Fibroblast of mammary gland (primary cell): ENCODE data around the gene TKTL1.

Experiments used
- DNase-seq: peaks from one replicate; pipeline ENCODE4 v3.0.0-alpha.2; 2010; ENCODE audit warnings: low read depth
- H3K4me3 ChIP-seq: 2 replicates; pipeline ENCODE4 v1.5.1; 2011; ENCODE audit warnings: low read depth, mild to moderate bottlenecking, low read length, moderate library complexity; ENCODE audit not compliant: control insufficient read depth
- CTCF ChIP-seq: conservative IDR thresholded peaks from 2 replicates; pipeline ENCODE4 v1.5.1; 2011; ENCODE audit warnings: low read depth, low read length, inconsistent platforms; ENCODE audit not compliant: control insufficient read depth, insufficient read depth

TKTL1 gene

DNA sequence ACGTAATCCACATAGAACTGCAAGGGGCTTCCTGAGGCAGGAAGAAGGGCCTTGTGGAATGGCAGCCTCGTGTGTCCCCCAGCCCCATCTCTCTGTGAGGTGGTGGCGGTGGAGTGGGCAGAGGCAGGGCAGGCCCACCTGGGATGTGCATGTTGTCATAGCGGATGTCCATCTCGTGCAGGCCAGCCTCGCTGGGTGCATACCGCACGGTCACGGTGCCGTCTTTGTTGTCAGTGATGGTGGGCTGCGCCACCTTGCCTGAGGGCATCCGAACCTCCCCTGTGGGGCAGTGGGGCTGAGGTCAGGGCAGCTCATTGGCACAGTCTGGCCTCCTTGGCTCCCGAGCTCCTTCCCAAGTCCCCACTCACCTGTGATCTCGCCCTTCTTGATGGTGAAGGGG is 58.4 kb downstream of the TKTL1 start:
- H3K4me3 ChIP-seq: no peak overlapping the region

DNA sequence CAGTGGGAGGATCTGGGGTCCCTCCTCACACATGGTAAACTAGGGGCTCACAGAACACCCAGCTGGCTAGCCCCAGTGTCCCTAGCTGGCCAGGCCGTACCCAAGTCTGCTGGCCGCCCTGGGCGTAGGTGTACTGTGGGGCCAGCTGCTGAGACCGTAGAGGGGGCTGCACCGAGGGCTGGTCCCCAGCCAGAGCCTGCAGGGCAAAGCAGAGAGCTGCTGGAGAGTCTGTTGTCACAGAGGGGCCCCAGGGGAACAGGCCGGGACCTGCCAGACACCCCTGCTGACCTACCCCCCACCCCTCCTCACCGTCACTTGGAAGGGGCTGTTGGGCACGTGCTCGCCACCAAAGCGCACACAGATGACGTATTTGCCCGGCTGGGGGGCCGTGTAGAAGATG is 58.9 kb downstream of the TKTL1 start:
- TF ChIP-seq CTCF: no peak
- DNase-seq: no peak
- no peak overlapping the region for H3K4me3 ChIP-seq

More for the DNA sequence above, 58.4 kb downstream of the TKTL1 start:
- no peak for DNase-seq
- TF ChIP-seq CTCF: no peak

DNA sequence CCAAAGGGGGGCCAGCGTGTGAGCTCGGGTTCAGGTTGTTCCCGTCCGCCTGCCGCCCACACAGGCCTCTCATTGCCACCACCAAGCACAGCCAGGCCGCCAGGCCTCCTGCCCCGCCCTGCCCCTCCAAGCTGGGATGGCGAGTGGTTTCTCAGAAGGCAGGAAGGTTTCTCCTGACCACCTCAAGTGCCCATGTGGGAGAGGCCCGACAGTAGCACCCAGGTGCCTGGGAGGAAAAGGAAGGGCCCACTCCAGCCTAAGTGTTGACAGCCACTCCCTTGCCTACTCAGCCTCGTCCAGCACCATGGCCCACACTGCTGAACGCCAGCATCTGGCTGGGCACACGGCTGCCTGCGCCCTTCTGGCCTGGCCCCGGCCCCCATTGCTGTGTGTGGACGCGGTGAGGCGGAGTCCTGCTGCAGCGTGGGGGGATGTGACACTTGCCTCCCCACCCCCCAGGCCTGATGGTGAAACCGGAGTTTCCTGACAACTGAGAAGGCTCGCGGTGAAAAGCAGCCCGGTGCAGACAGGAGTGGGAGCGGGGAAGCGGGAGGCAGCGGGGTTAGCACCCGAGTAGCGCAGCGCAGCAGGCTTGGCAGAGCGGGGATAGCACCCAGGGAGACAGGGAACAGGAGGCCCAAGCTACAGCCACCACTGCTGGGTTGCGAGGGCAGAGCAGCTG is 59.6 kb downstream of the TKTL1 start:
- TF ChIP-seq CTCF: no peak
- no peak overlapping the region for H3K4me3 ChIP-seq
- no peak for DNase-seq

DNA sequence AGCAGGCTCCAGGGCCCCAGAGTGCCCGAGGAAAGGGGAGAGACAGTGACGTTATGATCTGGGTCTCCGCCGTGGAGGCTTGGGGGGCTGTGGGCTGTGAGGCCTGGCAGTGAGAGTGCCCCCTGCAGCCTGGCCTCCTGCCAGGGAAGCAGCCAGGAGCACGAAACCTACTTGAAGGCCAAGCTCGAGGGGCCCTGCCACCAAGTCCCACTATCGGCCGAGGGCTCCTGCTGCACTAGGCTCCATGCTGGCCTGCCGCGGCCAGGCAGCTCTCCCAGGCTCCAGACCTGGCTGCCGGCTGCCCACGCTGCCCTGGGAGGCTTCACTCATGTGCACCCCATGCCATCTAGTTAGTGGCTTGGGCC is 60.2 kb downstream of the TKTL1 start:
- DNase-seq: no peak
- H3K4me3 ChIP-seq: no peak overlapping the region

GRCh38 chrX:154356596-154356995 is 61.0 kb downstream of the TKTL1 start:
- TF ChIP-seq CTCF: no peak
- DNase-seq: no peak
- H3K4me3 ChIP-seq: no peak overlapping the region

More for the DNA sequence above, 60.2 kb downstream of the TKTL1 start:
- TF ChIP-seq CTCF: no peak

GRCh38 chrX:154357205-154357604 is 61.6 kb downstream of the TKTL1 start:
- TF ChIP-seq CTCF: no peak
- no peak overlapping the region for H3K4me3 ChIP-seq
- DNase-seq: no peak

- no peak overlapping the region for H3K4me3 ChIP-seq
- DNase-seq: no peak
- no peak for TF ChIP-seq CTCF
These were observed 62.4 kb downstream of the TKTL1 start for GRCh38 chrX:154358011-154358410.
